Peyer's patch (tissue), 4 donors: ENCODE measurements around the gene PDGFD.

Experiments
- POLR2A ChIP-seq, 2 donors: fragments of 450-650 bp; IDR thresholded peaks; one replicate each; pipeline ENCODE4 v1.5.1; 2017; ENCODE audit warnings: antibody characterized with exemption in 2 of 2, mild to moderate bottlenecking in 2 of 2, moderate library complexity in 2 of 2
- TF ChIP-seq, protein P1 (sequence below), 6 experiments: fragments of 450-650 bp in 4 of 6; fragments of 200-600 bp in 2 of 6; sonication (generic) in 1 of 6; IDR thresholded peaks; one replicate each; pipeline ENCODE4 v1.5.1; 2017 to 2019; ENCODE audit warnings: antibody characterized with exemption in 6 of 6, mild to moderate bottlenecking in 3 of 6, moderate library complexity in 1 of 6

DNA sequence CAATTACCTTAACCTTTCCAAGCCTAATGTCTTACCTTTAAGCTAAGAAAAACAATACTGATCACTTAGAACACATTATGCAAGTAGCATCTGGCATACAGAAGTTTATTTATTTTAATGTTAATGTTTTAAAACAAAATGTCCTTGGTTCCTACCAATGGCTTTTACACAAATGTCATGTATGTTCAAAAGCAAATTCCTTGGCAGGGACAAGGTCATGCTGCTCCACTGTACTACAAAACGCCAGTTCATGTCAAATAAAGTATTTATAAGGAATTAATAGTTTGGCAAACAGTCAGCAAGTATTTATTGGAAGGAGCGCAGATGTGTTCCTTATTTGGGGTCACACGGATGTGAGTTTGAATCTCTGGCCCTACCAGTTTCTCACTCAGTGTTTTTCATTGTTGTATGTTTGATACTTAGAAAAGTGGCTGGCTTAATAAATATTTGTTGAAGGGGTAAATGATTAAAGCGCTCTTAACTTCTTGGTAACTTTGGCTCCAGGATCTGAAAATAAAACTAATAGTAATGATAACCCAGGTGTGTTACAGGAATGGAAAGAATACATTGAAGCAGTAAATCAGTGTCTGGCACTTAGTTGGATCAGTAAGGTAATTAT lies 108.9 kb downstream of the PDGFD start:
- TF ChIP-seq, protein P1, sequence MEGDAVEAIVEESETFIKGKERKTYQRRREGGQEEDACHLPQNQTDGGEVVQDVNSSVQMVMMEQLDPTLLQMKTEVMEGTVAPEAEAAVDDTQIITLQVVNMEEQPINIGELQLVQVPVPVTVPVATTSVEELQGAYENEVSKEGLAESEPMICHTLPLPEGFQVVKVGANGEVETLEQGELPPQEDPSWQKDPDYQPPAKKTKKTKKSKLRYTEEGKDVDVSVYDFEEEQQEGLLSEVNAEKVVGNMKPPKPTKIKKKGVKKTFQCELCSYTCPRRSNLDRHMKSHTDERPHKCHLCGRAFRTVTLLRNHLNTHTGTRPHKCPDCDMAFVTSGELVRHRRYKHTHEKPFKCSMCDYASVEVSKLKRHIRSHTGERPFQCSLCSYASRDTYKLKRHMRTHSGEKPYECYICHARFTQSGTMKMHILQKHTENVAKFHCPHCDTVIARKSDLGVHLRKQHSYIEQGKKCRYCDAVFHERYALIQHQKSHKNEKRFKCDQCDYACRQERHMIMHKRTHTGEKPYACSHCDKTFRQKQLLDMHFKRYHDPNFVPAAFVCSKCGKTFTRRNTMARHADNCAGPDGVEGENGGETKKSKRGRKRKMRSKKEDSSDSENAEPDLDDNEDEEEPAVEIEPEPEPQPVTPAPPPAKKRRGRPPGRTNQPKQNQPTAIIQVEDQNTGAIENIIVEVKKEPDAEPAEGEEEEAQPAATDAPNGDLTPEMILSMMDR (IDR thresholded peaks at IDR 0.05): no peak
- no peak for TF ChIP-seq POLR2A (IDR thresholded peaks at IDR 0.05)
